GM21367 (cell line): ENCODE results near the gene ATP2C1.

Experiments used
- ATAC-seq: cut with Tn5 transposase; IDR thresholded peaks from one replicate; pipeline ENCODE4 v1.9.1; 2021; ENCODE audit not compliant: unreplicated experiment

Gene ATP2C1

GRCh38 chr3:130975251-130975650, 81.4 kb downstream of the ATP2C1 start:
- no peak for ATAC-seq

GRCh38 chr3:130976706-130977105, 82.8 kb downstream of the ATP2C1 start:
- no peak for ATAC-seq

- ATAC-seq = no peak
These were observed 85.2 kb downstream of the ATP2C1 start for GRCh38 chr3:130979117-130979516.

- no peak for ATAC-seq
These were observed 87.6 kb downstream of the ATP2C1 start for GRCh38 chr3:130981469-130981868.

GRCh38 chr3:130990282-130990681, 96.4 kb downstream of the ATP2C1 start:
- ATAC-seq = no peak

- ATAC-seq = no peak
These were observed 97.2 kb downstream of the ATP2C1 start for GRCh38 chr3:130991126-130991525.

- ATAC-seq = no peak
These were observed 98.5 kb downstream of the ATP2C1 start for GRCh38 chr3:130992344-130992743.

- ATAC-seq = no peak
These were observed 103.4 kb downstream of the ATP2C1 start for GRCh38 chr3:130997289-130997688.

- ATAC-seq = no peak
These were observed 107.2 kb downstream of the ATP2C1 start for GRCh38 chr3:131001071-131001470.

- no peak for ATAC-seq
These were observed 110.7 kb downstream of the ATP2C1 start for GRCh38 chr3:131004603-131005002.

GRCh38 chr3:131007256-131007655, 113.4 kb downstream of the ATP2C1 start:
- ATAC-seq = no peak

- ATAC-seq = no peak
These were observed 113.9 kb downstream of the ATP2C1 start for GRCh38 chr3:131007782-131008181.

- no peak for ATAC-seq
These were observed 114.4 kb downstream of the ATP2C1 start for GRCh38 chr3:131008326-131008725.

GRCh38 chr3:131009698-131010097, 115.8 kb downstream of the ATP2C1 start:
- no peak for ATAC-seq

- ATAC-seq = no peak
These were observed 125.1 kb downstream of the ATP2C1 start for GRCh38 chr3:131018970-131019369.

GRCh38 chr3:131020122-131020693, 126.3 kb downstream of the ATP2C1 start:
- ATAC-seq = no peak

GRCh38 chr3:131025539-131025938, 131.7 kb downstream of the ATP2C1 start:
- ATAC-seq = no peak

- ATAC-seq = peak; percentile 99
These were observed 132.7 kb downstream of the ATP2C1 start, which contains the start of the genes ASTE1 and NEK11 for GRCh38 chr3:131026321-131027151. TSS of gene ASTE1 (minus strand) at chr3:131026825. CDS start at chr3:131025306, 1,519 bp downstream. TSS of gene NEK11 (plus strand) at chr3:131026877. CDS start at chr3:131029709, 2,832 bp downstream.

GRCh38 chr3:131028844-131029243, 135.0 kb downstream of the ATP2C1 start:
- no peak for ATAC-seq

GRCh38 chr3:131031660-131032059, 137.8 kb downstream of the ATP2C1 start:
- no peak for ATAC-seq

GRCh38 chr3:131033480-131034080, 139.7 kb downstream of the ATP2C1 start:
- ATAC-seq = no peak
